T-helper 17 cell (primary cell): ENCODE measurements around the gene SLC12A8. TPM values are rescaled to one million over a fixed set of nuclear protein-coding genes. Genes with fewer than 3 reads are reported as not detected.
A peak's percentile ranks its signal among the peaks of the same experiment; 100 is the strongest.

ENCODE experiments used
- ATAC-seq: fragments of 150-1000 bp; cut with Tn5 transposase; 2 replicates; pipeline ENCODE4 v1.10.0; 2021; ENCODE audit warnings: mild to moderate bottlenecking, moderate library complexity
- DNase-seq, 3 donors: peaks; one replicate each; pipeline versions ENCODE4 v3.0.0 to v3.0.0-alpha.2; 2020 to 2021
- H3K9me3 ChIP-seq: one replicate; pipeline ENCODE4 v1.7.0; 2013; ENCODE audit warnings: low read length, mild to moderate bottlenecking; ENCODE audit not compliant: control insufficient read depth, poor library complexity, severe bottlenecking
- H3K27ac Mint-ChIP-seq: one replicate; pipeline ENCODE4 v1.8.0; 2022; ENCODE audit warnings: mild to moderate bottlenecking, moderate library complexity, mixed read lengths
- H3K27me3 Mint-ChIP-seq: one replicate; pipeline ENCODE4 v1.8.0; 2022; ENCODE audit warnings: mixed read lengths
- H3K36me3 Mint-ChIP-seq: one replicate; pipeline ENCODE4 v1.8.0; 2022; ENCODE audit warnings: low read depth, mixed read lengths
- H3K4me1 Mint-ChIP-seq: one replicate; pipeline ENCODE4 v1.8.0; 2022; ENCODE audit warnings: mild to moderate bottlenecking, mixed read lengths
- H3K4me3 Mint-ChIP-seq: one replicate; pipeline ENCODE4 v1.8.0; 2022; ENCODE audit warnings: mild to moderate bottlenecking, moderate library complexity, mixed read lengths
- total RNA-seq, 4 donors: library from RNA in 2 of 4; stranded (reverse) in 2 of 4; gene quantifications; one replicate each; pipeline ENCODE4 v1.2.3 and lab custom pipeline; 2022 to 2026

The SLC12A8 gene
- total RNA-seq, 2 donors from 2014 or later = 0.40 TPM; not detected in 1

DNA sequence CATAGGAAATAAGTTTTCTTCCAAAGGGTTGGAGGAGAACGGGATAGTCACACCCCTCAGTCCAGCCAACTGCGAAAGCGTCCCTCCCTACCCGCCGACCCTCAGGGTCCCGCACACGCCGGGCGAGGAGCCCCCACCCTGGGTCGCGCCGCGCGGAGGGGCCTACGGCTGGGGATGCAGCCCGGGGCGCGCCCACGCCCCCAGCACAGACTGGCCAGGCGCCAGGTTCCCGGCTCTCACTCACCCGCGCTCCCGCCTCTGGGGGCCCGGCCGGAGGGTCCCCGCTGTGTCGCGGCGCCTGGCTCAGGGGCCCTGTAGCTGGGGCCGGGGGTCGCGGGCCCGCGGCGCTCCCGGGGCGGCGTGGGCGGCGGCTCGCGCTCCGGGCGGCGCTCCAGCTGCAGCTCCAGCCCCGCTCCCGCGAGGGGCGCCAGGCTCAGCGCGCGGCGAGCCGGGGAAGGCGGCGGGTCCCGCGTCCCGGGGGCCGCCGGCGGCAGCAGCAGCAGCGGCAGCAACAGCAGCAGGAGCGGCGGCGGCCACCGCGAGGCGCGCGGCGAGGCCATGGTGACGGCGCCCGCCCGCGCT, 157.1 kb downstream of the SLC12A8 start:
- peak overlapping the region; percentile 99 for H3K27ac Mint-ChIP-seq

DNA sequence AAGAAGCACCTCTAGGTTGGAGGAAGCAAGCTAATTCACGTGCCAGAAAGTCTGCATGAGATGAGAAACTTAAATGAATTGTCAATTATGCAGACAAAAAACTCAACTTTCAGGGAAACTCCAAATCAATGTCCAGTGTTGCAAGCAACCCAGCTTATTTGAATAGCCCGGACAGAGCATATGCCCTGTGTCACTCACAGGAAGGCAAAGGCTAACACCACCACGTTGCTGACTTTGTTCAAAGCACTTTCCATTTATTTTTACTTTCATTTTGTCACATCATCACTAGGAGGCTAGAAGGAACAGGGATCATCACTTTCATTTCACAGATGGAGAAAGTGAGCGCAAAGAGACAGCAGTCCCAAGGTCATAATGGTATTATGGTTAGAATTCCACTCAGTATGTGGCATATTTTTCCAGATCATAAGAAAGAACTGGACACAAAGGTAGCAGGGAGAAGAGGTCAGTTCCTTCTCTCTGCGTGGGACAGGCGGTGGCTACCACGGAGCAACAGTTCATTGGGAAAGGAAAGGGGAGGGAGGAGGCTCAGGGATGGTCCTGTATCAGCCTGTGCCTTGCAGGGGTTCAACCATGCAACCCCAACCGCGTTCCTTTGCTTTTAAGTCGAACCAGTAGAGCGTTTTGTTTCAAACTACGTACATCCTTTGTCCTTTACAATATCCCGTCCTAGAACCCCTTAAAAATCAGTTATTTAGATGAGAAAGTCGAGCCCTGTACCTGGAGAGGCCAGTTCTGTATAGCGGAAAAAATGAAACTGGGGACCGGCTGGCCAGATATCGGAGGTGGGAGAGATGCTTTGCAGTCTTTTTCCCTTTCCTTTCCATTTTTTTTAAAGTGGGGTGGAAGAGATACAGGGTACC, 157.9 kb downstream of the SLC12A8 start:
- H3K27ac Mint-ChIP-seq = peak overlapping the region; percentile 99
- no peak for DNase-seq
- H3K4me3 Mint-ChIP-seq = peak overlapping the region; percentile 98
- no peak for ATAC-seq
- H3K9me3 ChIP-seq = no peaks in the 10 kb centered on the region
- peaks cover 7% of the 10 kb centered on the region for H3K36me3 Mint-ChIP-seq
- peaks cover 51% of the 10 kb centered on the region for H3K4me1 Mint-ChIP-seq
- peaks cover 1% of the 10 kb centered on the region for H3K27me3 Mint-ChIP-seq

More for the DNA sequence above, 157.1 kb downstream of the SLC12A8 start:
- H3K4me3 Mint-ChIP-seq = peak overlapping the region; percentile 98
- H3K4me1 Mint-ChIP-seq = peaks cover 47% of the 10 kb centered on the region
- H3K27me3 Mint-ChIP-seq = peaks cover 8% of the 10 kb centered on the region
- ATAC-seq = peak; percentile 18
- no peak for DNase-seq
- no peaks in the 10 kb centered on the region for H3K9me3 ChIP-seq
- H3K36me3 Mint-ChIP-seq = peaks cover 5% of the 10 kb centered on the region

DNA sequence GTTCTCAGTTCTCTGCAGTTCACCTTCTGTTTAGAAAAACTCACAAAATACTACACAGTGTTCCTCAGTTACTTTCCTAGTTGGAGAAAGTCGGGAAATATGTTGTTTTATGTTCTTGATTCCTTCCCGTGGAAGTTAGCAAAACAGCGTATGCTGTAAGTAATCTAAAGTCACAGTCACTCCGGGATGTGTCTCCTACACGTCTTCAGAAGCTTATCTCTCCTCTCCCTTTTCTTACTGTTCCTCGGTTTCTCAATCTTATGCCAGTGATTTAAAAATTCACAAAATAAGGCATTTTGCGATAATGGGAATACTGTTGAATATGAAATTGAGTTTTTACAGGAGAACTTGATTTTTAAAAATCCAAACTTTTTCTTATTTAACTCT, 158.5 kb downstream of the SLC12A8 start:
- Mint-ChIP-seq H3K4me1 (peaks cover 56% of the 10 kb centered on the region), H3K36me3 (peaks cover 9% of the 10 kb centered on the region), H3K4me3 (peak overlapping the region; percentile 98), H3K27me3 (no peaks in the 10 kb centered on the region), H3K27ac (peak overlapping the region; percentile 99)
- H3K9me3 ChIP-seq = no peaks in the 10 kb centered on the region
- no peak for DNase-seq
- ATAC-seq = no peak

DNA sequence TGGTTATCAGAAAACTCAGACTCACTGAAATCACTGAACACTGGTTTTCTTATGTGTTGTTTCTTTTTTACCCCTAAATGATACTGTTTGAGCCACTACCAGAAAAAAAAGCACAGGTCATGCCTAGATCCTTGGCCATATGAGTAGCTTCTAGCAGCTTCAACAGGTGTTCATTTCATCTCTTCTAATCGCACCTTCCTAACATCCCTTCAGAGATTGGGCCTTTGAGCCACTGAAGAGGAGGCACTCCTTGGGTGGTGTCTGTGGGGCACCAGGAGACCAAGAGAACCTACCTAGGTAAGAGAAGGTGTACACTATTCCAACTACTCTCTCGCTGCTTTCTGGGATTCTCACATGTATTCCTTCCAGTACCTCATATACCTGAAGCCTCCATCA, 159.2 kb downstream of the SLC12A8 start:
- H3K4me3 Mint-ChIP-seq = peak overlapping the region; percentile 98
- ATAC-seq = no peak
- DNase-seq = no peak
- peaks cover 12% of the 10 kb centered on the region for H3K36me3 Mint-ChIP-seq
- H3K9me3 ChIP-seq = no peaks in the 10 kb centered on the region
- peaks cover 62% of the 10 kb centered on the region for H3K4me1 Mint-ChIP-seq
- no peaks in the 10 kb centered on the region for H3K27me3 Mint-ChIP-seq
- H3K27ac Mint-ChIP-seq = peak overlapping the region; percentile 99

DNA sequence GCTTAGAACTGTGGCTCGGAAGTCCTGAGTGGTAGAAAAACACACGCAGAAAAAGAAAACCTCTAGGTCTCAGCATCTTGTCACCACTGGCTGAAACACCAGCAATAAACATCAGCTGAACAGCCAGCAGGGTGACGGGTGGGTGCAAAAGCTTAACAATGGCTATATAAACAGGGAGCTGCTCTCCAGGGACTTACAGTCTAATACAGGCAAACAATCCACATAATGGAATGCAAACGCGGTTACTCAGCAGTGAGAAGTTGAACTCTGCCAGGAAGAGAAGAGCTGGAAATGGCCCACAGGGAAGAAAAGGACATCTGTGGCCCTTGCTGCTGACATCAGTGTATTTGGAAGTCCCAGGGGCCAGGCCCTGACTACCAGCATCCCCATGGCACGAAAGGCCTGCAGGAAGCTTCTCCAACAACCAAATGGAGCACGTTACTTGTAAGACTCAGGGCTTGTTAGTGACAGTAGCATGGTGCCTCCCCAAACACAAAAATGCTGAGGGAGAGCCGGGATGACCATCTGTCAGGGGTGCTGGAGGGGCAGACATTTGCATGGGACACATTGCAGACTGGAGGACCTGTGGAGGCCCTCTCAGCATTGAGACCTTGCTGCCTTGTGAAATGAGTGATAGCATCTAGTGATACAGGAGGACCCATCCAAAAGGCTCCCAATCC, 159.8 kb downstream of the SLC12A8 start:
- ATAC-seq (no peak), DNase-seq (no peak)
- H3K36me3 Mint-ChIP-seq = peaks cover 13% of the 10 kb centered on the region
- peak overlapping the region; percentile 99 for H3K27ac Mint-ChIP-seq
- peaks cover 65% of the 10 kb centered on the region for H3K4me1 Mint-ChIP-seq
- H3K4me3 Mint-ChIP-seq = peak overlapping the region; percentile 98
- H3K27me3 Mint-ChIP-seq = no peaks in the 10 kb centered on the region
- no peaks in the 10 kb centered on the region for H3K9me3 ChIP-seq

DNA sequence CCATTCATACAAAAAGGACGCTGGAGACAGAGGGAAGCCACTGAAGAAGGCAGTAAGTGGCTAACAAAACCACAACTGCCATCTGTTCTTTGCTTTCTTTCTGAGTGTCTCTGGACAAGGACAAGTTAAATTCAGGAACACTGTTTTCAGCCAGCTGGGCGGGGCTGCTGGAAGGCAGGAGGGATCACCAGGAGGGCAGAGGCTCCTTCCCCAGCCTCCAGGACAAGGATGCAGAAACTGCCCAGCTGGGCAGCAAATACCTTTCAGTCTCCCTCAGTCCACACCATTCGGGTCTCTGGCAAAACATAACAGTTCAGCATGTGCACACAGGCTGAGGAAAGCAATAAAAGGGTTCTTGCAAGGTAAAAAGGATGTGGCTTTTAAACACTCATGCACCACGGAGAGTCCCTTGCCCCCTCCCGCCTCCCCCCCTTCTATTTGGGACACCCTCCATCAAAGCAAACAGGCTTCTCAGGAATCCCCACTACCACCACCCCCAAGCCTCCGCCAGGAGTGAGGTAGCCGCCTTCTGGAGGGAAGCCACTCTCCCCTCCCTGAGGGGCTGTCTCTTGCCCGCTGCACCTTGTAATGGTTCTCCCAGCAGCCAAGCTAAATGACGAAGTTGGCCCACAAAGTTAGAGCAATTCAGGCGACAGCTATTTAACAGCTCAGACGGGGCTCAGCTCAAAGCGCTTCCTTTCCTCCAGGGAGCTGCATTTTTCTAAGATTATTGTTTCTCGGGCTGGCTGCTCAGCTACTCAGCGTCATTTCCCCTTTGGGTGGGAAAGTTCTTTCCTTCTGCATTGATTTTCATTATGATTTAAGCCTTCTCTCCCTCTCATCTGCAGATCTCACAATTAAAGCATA, 160.6 kb downstream of the SLC12A8 start:
- peak overlapping the region; percentile 98 for H3K4me3 Mint-ChIP-seq
- peak; percentile 57 to 77 (median 62) for DNase-seq
- H3K9me3 ChIP-seq = no peaks in the 10 kb centered on the region
- peak; percentile 82 for ATAC-seq
- peaks cover 67% of the 10 kb centered on the region for H3K4me1 Mint-ChIP-seq
- no peaks in the 10 kb centered on the region for H3K27me3 Mint-ChIP-seq
- H3K27ac Mint-ChIP-seq = peak overlapping the region; percentile 99
- H3K36me3 Mint-ChIP-seq = peaks cover 15% of the 10 kb centered on the region

DNA sequence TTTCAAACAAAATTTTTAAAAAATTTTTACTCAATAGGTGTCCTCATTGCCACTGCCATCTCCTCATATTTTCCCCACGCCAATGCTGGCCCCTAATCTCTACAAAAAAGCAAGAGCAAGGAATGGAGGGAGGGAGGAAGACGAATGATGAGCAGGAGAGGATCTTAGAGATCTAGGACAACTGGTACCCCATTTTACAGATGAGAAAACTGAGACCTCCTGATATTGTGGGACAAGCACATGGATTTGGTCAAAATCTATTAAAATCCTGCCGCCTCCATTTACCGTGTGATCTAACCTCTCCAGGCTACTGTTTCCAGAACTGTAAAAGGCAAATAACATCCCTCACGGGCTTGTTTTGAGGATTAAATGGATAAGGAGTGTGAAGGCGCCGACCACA, 161.3 kb downstream of the SLC12A8 start:
- no peaks in the 10 kb centered on the region for H3K9me3 ChIP-seq
- Mint-ChIP-seq H3K4me3 (peak overlapping the region; percentile 98), H3K27ac (peak overlapping the region; percentile 99), H3K4me1 (peaks cover 66% of the 10 kb centered on the region), H3K36me3 (peaks cover 15% of the 10 kb centered on the region), H3K27me3 (no peaks in the 10 kb centered on the region)
- ATAC-seq (no peak), DNase-seq (no peak)

DNA sequence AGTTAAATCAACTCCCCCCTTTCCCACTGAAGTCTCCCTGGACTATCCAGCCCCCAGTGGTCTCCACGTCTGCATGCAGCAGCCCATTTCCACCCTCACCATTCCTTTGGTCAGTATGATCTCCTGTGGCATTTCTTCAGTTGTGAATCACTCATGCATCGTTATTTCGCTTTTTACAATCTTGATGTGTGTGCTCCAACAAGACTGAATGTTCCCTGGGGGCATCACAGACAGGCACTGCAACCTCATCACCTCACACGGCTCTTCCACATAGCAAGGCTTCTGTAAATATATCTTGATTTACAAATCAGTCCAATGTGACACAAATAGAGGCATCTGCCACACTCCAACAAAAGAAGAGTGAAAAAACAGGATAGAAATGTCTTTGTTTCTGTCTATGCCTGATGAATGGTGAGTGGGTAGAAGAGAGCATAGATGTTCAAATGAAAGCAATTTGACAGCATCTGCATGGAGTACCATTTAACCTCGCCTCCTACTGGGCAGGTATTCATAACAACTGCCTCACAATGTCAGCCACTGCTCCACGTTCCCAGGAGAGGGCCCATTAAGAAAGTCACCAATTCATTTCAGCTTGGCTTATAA, 162.0 kb downstream of the SLC12A8 start:
- no peaks in the 10 kb centered on the region for H3K27me3 Mint-ChIP-seq
- H3K9me3 ChIP-seq = no peaks in the 10 kb centered on the region
- H3K27ac Mint-ChIP-seq = peak overlapping the region; percentile 99
- ATAC-seq (no peak), DNase-seq (no peak)
- H3K4me1 Mint-ChIP-seq = peaks cover 67% of the 10 kb centered on the region
- H3K36me3 Mint-ChIP-seq = peaks cover 15% of the 10 kb centered on the region
- H3K4me3 Mint-ChIP-seq = peak overlapping the region; percentile 34

DNA sequence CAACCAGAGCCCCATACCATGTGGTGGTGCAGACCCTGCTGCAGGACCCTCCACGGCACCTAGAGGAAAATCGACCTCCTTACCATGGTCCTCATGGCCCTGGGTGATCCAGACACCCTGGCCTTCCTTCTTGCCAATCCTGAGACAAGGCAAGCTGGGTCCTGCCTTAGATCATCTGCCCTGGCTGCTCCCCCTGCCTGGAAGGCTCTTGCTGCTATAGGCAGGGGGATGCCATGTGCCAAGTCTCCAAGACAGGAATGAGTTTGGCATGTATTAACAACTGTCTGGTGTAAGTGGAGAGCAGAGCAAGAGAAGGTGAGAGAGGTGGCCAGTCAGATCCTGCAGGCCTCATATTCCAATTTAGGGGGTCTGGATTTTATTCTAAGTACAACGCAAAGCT, 164.3 kb downstream of the SLC12A8 start:
- DNase-seq = no peak
- Mint-ChIP-seq H3K4me3 (peak overlapping the region; percentile 28), H3K4me1 (peaks cover 53% of the 10 kb centered on the region), H3K36me3 (peaks cover 12% of the 10 kb centered on the region), H3K27me3 (no peaks in the 10 kb centered on the region), H3K27ac (peak overlapping the region; percentile 32)
- ATAC-seq = no peak
- H3K9me3 ChIP-seq = no peaks in the 10 kb centered on the region

DNA sequence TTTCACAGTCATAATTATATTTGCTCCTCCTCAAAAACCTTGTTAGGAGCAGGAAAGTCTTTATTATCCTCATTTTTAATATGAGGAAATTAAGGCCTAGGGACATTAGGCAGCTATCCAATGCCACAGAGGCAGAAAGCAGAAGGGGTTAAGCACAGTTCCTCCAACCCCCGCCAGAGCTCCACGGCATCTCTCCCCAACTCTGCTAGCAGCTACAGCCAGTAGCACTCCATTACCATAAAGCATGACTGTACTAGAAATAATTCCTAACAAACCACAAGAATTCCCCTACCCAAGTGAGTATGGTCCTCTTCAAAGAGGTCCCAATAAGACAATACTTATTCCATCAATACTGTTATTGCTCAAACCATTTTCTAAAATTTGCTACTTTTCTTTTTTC, 166.6 kb downstream of the SLC12A8 start:
- no peaks in the 10 kb centered on the region for H3K9me3 ChIP-seq
- Mint-ChIP-seq H3K27me3 (no peaks in the 10 kb centered on the region), H3K27ac (no peak overlapping the region), H3K4me3 (no peak overlapping the region), H3K36me3 (peaks cover 15% of the 10 kb centered on the region), H3K4me1 (peaks cover 38% of the 10 kb centered on the region)
- ATAC-seq = no peak
- DNase-seq = no peak

DNA sequence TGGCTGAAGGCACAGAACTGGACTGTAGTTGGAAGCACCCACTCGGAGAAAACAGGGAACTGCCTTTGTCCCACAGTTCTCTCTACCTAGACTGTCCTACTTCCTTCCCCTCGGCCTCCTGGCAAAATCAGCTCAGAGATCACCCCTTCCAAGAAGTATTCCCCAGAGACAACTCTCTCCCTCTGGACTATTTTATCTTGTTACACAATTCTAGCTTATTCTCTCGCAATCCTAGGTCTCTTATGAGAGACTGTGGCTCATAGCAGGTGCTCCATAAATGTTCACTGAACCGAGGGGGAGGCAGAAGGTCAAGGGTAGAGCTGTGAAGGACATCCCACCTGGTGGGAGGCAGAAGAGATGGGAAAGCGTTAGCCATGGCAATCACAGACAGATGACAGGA, 167.4 kb downstream of the SLC12A8 start:
- no peak overlapping the region for H3K4me3 Mint-ChIP-seq
- H3K27ac Mint-ChIP-seq = no peak overlapping the region
- DNase-seq = no peak
- H3K36me3 Mint-ChIP-seq = peaks cover 10% of the 10 kb centered on the region
- H3K27me3 Mint-ChIP-seq = no peaks in the 10 kb centered on the region
- H3K9me3 ChIP-seq = no peaks in the 10 kb centered on the region
- peaks cover 33% of the 10 kb centered on the region for H3K4me1 Mint-ChIP-seq
- no peak for ATAC-seq

DNA sequence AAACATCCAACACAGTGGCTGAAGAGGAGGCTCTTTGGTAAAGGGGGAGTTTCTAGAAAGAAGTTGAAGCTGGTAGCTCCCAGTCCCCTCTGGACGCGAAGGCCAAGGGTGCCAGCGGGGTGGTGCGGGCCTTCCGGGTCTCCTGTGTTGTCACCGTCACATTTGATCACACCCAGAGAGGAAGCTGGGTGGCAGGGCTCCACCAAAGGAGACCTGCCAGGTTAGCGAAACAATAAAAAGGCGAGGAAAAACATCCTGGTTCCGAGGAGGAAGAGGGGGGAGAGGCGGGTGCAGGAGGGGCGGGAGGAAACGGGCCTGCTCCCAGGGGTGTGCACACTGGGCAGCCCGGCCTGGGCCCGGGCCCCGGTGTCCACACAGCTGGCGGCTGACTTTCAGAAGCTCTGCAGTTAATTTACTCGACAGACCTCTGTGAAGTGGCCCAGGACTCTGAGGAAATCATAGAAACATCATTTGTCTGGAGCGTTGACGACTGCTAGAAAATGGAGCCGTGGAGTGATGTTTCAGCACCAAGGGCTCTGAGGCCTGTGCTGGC, 168.9 kb downstream of the SLC12A8 start:
- Mint-ChIP-seq H3K36me3 (peaks cover 8% of the 10 kb centered on the region), H3K27me3 (no peaks in the 10 kb centered on the region), H3K27ac (no peak overlapping the region), H3K4me3 (no peak overlapping the region), H3K4me1 (peaks cover 36% of the 10 kb centered on the region)
- no peak for DNase-seq
- H3K9me3 ChIP-seq = no peaks in the 10 kb centered on the region
- ATAC-seq = no peak
